HG03175 (cell line): ENCODE data around the gene WDFY4.
"Not testable (repeated sequence)": the region's sequence is repeated elsewhere in the genome, so short reads cannot be mapped to it uniquely, and the experiment has no call there.

Experiments used
- ATAC-seq: cut with Tn5 transposase; IDR thresholded peaks from one replicate; pipeline ENCODE4 v1.9.1; 2021; ENCODE audit warnings: mild to moderate bottlenecking, moderate library complexity; ENCODE audit not compliant: unreplicated experiment

WDFY4 gene

GRCh38 chr10:48684792-48685623, at the start of gene WDFY4:
Gene WDFY4 (plus strand): TSS chr10:48684873. CDS start chr10:48709733, 24,860 bp downstream.
- peak; percentile 73 for ATAC-seq

- ATAC-seq: no peak
These were observed 49.6 kb upstream of the WDFY4 start for GRCh38 chr10:48634984-48635557.

- ATAC-seq: no peak
These were observed 48.4 kb upstream of the WDFY4 start for GRCh38 chr10:48636231-48636630.

GRCh38 chr10:48636901-48637300, 47.8 kb upstream of the WDFY4 start:
- ATAC-seq: no peak

- no peak for ATAC-seq
These were observed 46.5 kb upstream of the WDFY4 start for GRCh38 chr10:48638158-48638557.

GRCh38 chr10:48638739-48639527, 45.7 kb upstream of the WDFY4 start:
- ATAC-seq: no peak

GRCh38 chr10:48639632-48640031, 45.0 kb upstream of the WDFY4 start:
- ATAC-seq: no peak

GRCh38 chr10:48640326-48640725, 44.3 kb upstream of the WDFY4 start:
- no peak for ATAC-seq

- ATAC-seq: not testable (repeated sequence)
These were observed 43.5 kb upstream of the WDFY4 start for GRCh38 chr10:48641099-48641690.

GRCh38 chr10:48645600-48645999, 39.1 kb upstream of the WDFY4 start:
- ATAC-seq: no peak

- ATAC-seq: not testable (repeated sequence)
These were observed 37.6 kb upstream of the WDFY4 start for GRCh38 chr10:48647073-48647472.

GRCh38 chr10:48648172-48648942, 36.3 kb upstream of the WDFY4 start:
- no peak for ATAC-seq

GRCh38 chr10:48649349-48649944, 35.2 kb upstream of the WDFY4 start:
- ATAC-seq: no peak

- no peak for ATAC-seq
These were observed 33.4 kb upstream of the WDFY4 start for GRCh38 chr10:48651293-48651692.

- ATAC-seq: no peak
These were observed 32.8 kb upstream of the WDFY4 start for GRCh38 chr10:48651839-48652238.

- ATAC-seq: no peak
These were observed 32.3 kb upstream of the WDFY4 start for GRCh38 chr10:48652344-48652743.

GRCh38 chr10:48653347-48653746, 31.3 kb upstream of the WDFY4 start:
- no peak for ATAC-seq

GRCh38 chr10:48653944-48654698, 30.6 kb upstream of the WDFY4 start:
- ATAC-seq: no peak
